Keratinocyte (primary cell): Measurements from ENCODE around the gene TBKBP1. TPM values are rescaled to one million over a fixed set of nuclear protein-coding genes. Genes with fewer than 3 reads are reported as not detected.
A peak's percentile ranks its signal among the peaks of the same experiment; 100 is the strongest.

ENCODE experiments used
- DNase-seq: peaks from one replicate; pipeline ENCODE4 v3.0.0-alpha.2; 2011; ENCODE audit warnings: low read depth, missing footprints, low spot score
- FAIRE-seq: peaks from 2 replicates; lab custom pipeline; 2011; peaks lifted over from hg19 to GRCh38; lab: Jason Lieb, UNC
- H2AFZ ChIP-seq: 2 replicates; pipeline ENCODE4 v1.6.0; 2012; ENCODE audit warnings: low read length, control low read depth, inconsistent platforms; ENCODE audit not compliant: control insufficient read depth
- H3K27ac ChIP-seq: 2 replicates; pipeline ENCODE4 v1.5.1; 2011; ENCODE audit warnings: low read length; ENCODE audit not compliant: control insufficient read depth, insufficient read depth
- H3K27me3 ChIP-seq: 3 replicates; pipeline ENCODE4 v1.6.0; 2011; ENCODE audit warnings: low read length; ENCODE audit not compliant: control insufficient read depth, insufficient read depth; ENCODE audit errors: extremely low read depth
- H3K36me3 ChIP-seq, 2 experiments: 2 replicates in 1 of 2; 3 replicates in 1 of 2; pipeline ENCODE4 v1.5.1; 2011; ENCODE audit warnings: low read length in 2 of 2, mild to moderate bottlenecking in 1 of 2; ENCODE audit not compliant: control insufficient read depth in 2 of 2, insufficient read depth in 2 of 2; ENCODE audit errors: extremely low read depth in 1 of 2
- H3K4me1 ChIP-seq: 3 replicates; pipeline ENCODE4 v1.5.1; 2011; ENCODE audit warnings: low read length; ENCODE audit not compliant: control insufficient read depth, insufficient read depth; ENCODE audit errors: extremely low read depth
- H3K4me2 ChIP-seq: 3 replicates; pipeline ENCODE4 v1.6.0; 2011; ENCODE audit warnings: low read depth, low read length; ENCODE audit not compliant: control insufficient read depth, insufficient read depth; ENCODE audit errors: extremely low read depth
- H3K4me3 ChIP-seq, 3 experiments: fragments of 200-600 bp in 1 of 3; sonication (generic) in 1 of 3; 2 replicates in 2 of 3; 3 replicates in 1 of 3; pipeline ENCODE4 v1.5.1; 2011 to 2016; ENCODE audit warnings: low read length in 3 of 3, mild to moderate bottlenecking in 3 of 3, control low read depth in 2 of 3, inconsistent platforms in 1 of 3, low read depth in 1 of 3, mixed read lengths in 1 of 3, mixed run types in 1 of 3, moderate library complexity in 1 of 3; ENCODE audit not compliant: control insufficient read depth in 2 of 3, insufficient read depth in 2 of 3; ENCODE audit errors: extremely low read depth in 1 of 3
- H3K79me2 ChIP-seq: 2 replicates; pipeline ENCODE4 v1.6.0; 2012; ENCODE audit warnings: low read length; ENCODE audit not compliant: control insufficient read depth, insufficient read depth
- H3K9ac ChIP-seq: 3 replicates; pipeline ENCODE4 v1.6.0; 2011; ENCODE audit warnings: low read length; ENCODE audit not compliant: control insufficient read depth, insufficient read depth; ENCODE audit errors: extremely low read depth
- H3K9me1 ChIP-seq: 3 replicates; pipeline ENCODE4 v1.6.0; 2011; ENCODE audit warnings: low read length; ENCODE audit not compliant: control insufficient read depth, insufficient read depth; ENCODE audit errors: extremely low read depth
- H3K9me3 ChIP-seq: 2 replicates; pipeline ENCODE4 v1.5.1; 2012; ENCODE audit warnings: low read depth, low read length; ENCODE audit not compliant: control insufficient read depth
- H4K20me1 ChIP-seq: 3 replicates; pipeline ENCODE4 v1.6.0; 2011; ENCODE audit warnings: low read length; ENCODE audit not compliant: control insufficient read depth, insufficient read depth; ENCODE audit errors: extremely low read depth
- EZH2 ChIP-seq: IDR thresholded peaks from one replicate; pipeline ENCODE4 v1.6.1; 2012; ENCODE audit warnings: inconsistent platforms, mild to moderate bottlenecking, low read length, moderate library complexity
- dilution Hi-C: fragments of 300-500 bp; cut with MboI; formaldehyde crosslinking; loops from one replicate; pipeline ENCODE4 v1.7.0; 2020; ENCODE audit warnings: low sequenced_read_pairs; ENCODE audit not compliant: extremely low pct_ligation_motif_present
- polyA plus RNA-seq, 5 experiments: library from polyadenylated mRNA; depleted of rRNA in 3 of 5; stranded (reverse) in 3 of 5; stranded (forward) in 1 of 5; unstranded in 1 of 5; fragments of >200 nt; gene quantifications; 1 replicate in 1 of 5; 2 replicates in 3 of 5; 3 replicates in 1 of 5; pipeline versions ENCODE4 v1.2.1 to v1.2.3, GENCODE V29; 2011 to 2012; ENCODE audit warnings: missing spikeins in 2 of 5, low read depth in 1 of 5, low replicate concordance in 1 of 5
- TF ChIP-seq, protein P1 (sequence below), 3 experiments: IDR thresholded peaks in 1 of 3; conservative IDR thresholded peaks in 1 of 3; optimal IDR thresholded peaks in 1 of 3; 2 replicates in 2 of 3; 3 replicates in 1 of 3; pipeline versions ENCODE3 to v1.5.1; 2011; ENCODE audit warnings: low read length in 3 of 3, mild to moderate bottlenecking in 3 of 3, moderate library complexity in 2 of 3, control low read depth in 1 of 3, inconsistent platforms in 1 of 3; ENCODE audit not compliant: insufficient read depth in 2 of 3; ENCODE audit errors: extremely low read depth in 1 of 3

The TBKBP1 gene
- polyA plus RNA-seq, 1 donor (not counting 4 experiments of a cell fraction or from before 2014, with no cell fraction given), result 4.3 TPM

- H3K27ac ChIP-seq, result no peak overlapping the region
- no peaks in the 10 kb centered on the region for H3K4me1 ChIP-seq
- no peaks in the 10 kb centered on the region for H3K9me3 ChIP-seq
- no peak overlapping the region for H3K9ac ChIP-seq
- FAIRE-seq, result no peak
- H3K79me2 ChIP-seq, result no peaks in the 10 kb centered on the region
- TF ChIP-seq, protein P1, sequence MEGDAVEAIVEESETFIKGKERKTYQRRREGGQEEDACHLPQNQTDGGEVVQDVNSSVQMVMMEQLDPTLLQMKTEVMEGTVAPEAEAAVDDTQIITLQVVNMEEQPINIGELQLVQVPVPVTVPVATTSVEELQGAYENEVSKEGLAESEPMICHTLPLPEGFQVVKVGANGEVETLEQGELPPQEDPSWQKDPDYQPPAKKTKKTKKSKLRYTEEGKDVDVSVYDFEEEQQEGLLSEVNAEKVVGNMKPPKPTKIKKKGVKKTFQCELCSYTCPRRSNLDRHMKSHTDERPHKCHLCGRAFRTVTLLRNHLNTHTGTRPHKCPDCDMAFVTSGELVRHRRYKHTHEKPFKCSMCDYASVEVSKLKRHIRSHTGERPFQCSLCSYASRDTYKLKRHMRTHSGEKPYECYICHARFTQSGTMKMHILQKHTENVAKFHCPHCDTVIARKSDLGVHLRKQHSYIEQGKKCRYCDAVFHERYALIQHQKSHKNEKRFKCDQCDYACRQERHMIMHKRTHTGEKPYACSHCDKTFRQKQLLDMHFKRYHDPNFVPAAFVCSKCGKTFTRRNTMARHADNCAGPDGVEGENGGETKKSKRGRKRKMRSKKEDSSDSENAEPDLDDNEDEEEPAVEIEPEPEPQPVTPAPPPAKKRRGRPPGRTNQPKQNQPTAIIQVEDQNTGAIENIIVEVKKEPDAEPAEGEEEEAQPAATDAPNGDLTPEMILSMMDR (optimal IDR thresholded peaks at IDR 0.05 in 1 of 3, IDR thresholded peaks at IDR 0.05 in 1 of 3, conservative IDR thresholded peaks at IDR 0.05 in 1 of 3; ENCODE audit: extremely low read depth in 1 of 3, insufficient read depth in 2 of 3, low read length in 3 of 3), result no peak
- TF ChIP-seq EZH2, result peak; percentile 31
- peaks cover 48% of the 10 kb centered on the region for H3K27me3 ChIP-seq
- H3K4me2 ChIP-seq, result no peak overlapping the region
- no peak for DNase-seq
- H2AFZ ChIP-seq, result no peak overlapping the region
- dilution Hi-C loops, result no loop called here
- H3K36me3 ChIP-seq, result no peaks in the 10 kb centered on the region
- H3K9me1 ChIP-seq, result no peaks in the 10 kb centered on the region
- no peaks in the 10 kb centered on the region for H4K20me1 ChIP-seq
- no peak overlapping the region for H3K4me3 ChIP-seq
Measured at GRCh38 chr17:47744168-47745036, 50.4 kb downstream of the TBKBP1 start.

GRCh38 chr17:47745037-47745380 is 51.0 kb downstream of the TBKBP1 start:
- Histone ChIP-seq H3K27me3 (peaks cover 54% of the 10 kb centered on the region), H3K9me3 (no peaks in the 10 kb centered on the region), H3K27ac (no peak overlapping the region), H3K9ac (no peak overlapping the region), H2AFZ (no peak overlapping the region), H3K4me1 (no peaks in the 10 kb centered on the region), H3K4me2 (no peak overlapping the region), H3K36me3 (no peaks in the 10 kb centered on the region), H3K4me3 (no peak overlapping the region), H3K9me1 (no peaks in the 10 kb centered on the region), H4K20me1 (no peaks in the 10 kb centered on the region), H3K79me2 (no peaks in the 10 kb centered on the region)
- DNase-seq (no peak), FAIRE-seq (no peak)
- dilution Hi-C loops, result no loop called here
- TF ChIP-seq, protein P1 (optimal IDR thresholded peaks at IDR 0.05 in 1 of 3, IDR thresholded peaks at IDR 0.05 in 1 of 3, conservative IDR thresholded peaks at IDR 0.05 in 1 of 3; ENCODE audit: extremely low read depth in 1 of 3, insufficient read depth in 2 of 3, low read length in 3 of 3), result no peak
- no peak for TF ChIP-seq EZH2
